RWPE2 (cell line): ENCODE results near the gene NOL9.

Source experiments
- ATAC-seq: fragments of 200-7000 bp; cut with Tn5 transposase; 3 replicates; pipeline ENCODE4 v1.9.1; 2021; ENCODE audit warnings: low read depth
- DNase-seq: peaks from one replicate; pipeline ENCODE4 v3.0.0-alpha.2; 2020; ENCODE audit warnings: low spot score
- H3K27ac ChIP-seq: fragments of 450-650 bp; 2 replicates; pipeline ENCODE4 v1.5.1; 2017; ENCODE audit warnings: mild to moderate bottlenecking; ENCODE audit not compliant: poor library complexity, severe bottlenecking
- H3K27me3 ChIP-seq: fragments of 250-450 bp; sonication (Bioruptor Pico); 2 replicates; pipeline ENCODE4 v1.5.1; 2021; ENCODE audit warnings: mild to moderate bottlenecking, moderate library complexity; ENCODE audit not compliant: insufficient read depth, poor library complexity, severe bottlenecking
- H3K36me3 ChIP-seq: fragments of 250-450 bp; sonication (Bioruptor Pico); 2 replicates; pipeline ENCODE4 v1.5.1; 2020; ENCODE audit warnings: low read depth, mild to moderate bottlenecking, moderate library complexity
- H3K4me1 ChIP-seq: fragments of 250-450 bp; sonication (Bioruptor Pico); 2 replicates; pipeline ENCODE4 v1.5.1; 2021; ENCODE audit warnings: mild to moderate bottlenecking, moderate library complexity; ENCODE audit not compliant: insufficient read depth, poor library complexity, severe bottlenecking
- H3K4me3 ChIP-seq: fragments of 250-450 bp; sonication (Bioruptor Pico); 2 replicates; pipeline ENCODE4 v1.5.1; 2021; ENCODE audit warnings: mild to moderate bottlenecking, moderate library complexity; ENCODE audit not compliant: severe bottlenecking
- H3K9me3 ChIP-seq: fragments of 250-450 bp; sonication (Bioruptor Pico); 2 replicates; pipeline ENCODE4 v1.5.1; 2021; ENCODE audit warnings: mild to moderate bottlenecking, moderate library complexity; ENCODE audit not compliant: severe bottlenecking
- TF ChIP-seq, protein P1 (sequence below): fragments of 450-650 bp; IDR thresholded peaks from one replicate; pipeline ENCODE4 v1.5.1; 2017; ENCODE audit warnings: mild to moderate bottlenecking, moderate library complexity; ENCODE audit not compliant: poor library complexity, severe bottlenecking

The NOL9 gene

DNA sequence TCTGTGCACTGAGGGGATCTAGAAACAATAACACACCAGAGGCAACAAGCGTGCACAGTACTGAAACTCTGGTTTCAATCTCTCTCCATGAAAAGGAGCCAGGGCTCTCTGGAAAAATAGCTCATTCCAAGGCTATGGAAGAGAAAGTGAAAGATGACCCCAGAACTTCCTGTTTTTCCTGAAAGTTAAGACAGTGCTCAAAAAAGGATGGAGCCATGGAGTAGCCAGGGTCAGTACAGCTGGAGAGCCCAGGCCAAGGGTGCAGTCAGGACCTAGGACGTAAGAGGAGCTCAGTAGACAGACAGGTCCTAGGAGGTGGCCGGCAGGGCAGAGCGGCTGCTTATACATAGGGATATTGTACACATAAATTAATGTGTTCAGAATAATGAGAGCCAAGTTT, 19.1 kb downstream of the NOL9 start:
- TF ChIP-seq, protein P1, sequence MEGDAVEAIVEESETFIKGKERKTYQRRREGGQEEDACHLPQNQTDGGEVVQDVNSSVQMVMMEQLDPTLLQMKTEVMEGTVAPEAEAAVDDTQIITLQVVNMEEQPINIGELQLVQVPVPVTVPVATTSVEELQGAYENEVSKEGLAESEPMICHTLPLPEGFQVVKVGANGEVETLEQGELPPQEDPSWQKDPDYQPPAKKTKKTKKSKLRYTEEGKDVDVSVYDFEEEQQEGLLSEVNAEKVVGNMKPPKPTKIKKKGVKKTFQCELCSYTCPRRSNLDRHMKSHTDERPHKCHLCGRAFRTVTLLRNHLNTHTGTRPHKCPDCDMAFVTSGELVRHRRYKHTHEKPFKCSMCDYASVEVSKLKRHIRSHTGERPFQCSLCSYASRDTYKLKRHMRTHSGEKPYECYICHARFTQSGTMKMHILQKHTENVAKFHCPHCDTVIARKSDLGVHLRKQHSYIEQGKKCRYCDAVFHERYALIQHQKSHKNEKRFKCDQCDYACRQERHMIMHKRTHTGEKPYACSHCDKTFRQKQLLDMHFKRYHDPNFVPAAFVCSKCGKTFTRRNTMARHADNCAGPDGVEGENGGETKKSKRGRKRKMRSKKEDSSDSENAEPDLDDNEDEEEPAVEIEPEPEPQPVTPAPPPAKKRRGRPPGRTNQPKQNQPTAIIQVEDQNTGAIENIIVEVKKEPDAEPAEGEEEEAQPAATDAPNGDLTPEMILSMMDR: no peak
- no peaks in the 10 kb centered on the region for H3K27me3 ChIP-seq
- DNase-seq (no peak), ATAC-seq (no peak)
- peaks cover 82% of the 10 kb centered on the region for H3K36me3 ChIP-seq
- H3K9me3 ChIP-seq: no peaks in the 10 kb centered on the region
- no peaks in the 10 kb centered on the region for H3K4me1 ChIP-seq
- no peak overlapping the region for H3K27ac ChIP-seq
- H3K4me3 ChIP-seq: no peak overlapping the region

DNA sequence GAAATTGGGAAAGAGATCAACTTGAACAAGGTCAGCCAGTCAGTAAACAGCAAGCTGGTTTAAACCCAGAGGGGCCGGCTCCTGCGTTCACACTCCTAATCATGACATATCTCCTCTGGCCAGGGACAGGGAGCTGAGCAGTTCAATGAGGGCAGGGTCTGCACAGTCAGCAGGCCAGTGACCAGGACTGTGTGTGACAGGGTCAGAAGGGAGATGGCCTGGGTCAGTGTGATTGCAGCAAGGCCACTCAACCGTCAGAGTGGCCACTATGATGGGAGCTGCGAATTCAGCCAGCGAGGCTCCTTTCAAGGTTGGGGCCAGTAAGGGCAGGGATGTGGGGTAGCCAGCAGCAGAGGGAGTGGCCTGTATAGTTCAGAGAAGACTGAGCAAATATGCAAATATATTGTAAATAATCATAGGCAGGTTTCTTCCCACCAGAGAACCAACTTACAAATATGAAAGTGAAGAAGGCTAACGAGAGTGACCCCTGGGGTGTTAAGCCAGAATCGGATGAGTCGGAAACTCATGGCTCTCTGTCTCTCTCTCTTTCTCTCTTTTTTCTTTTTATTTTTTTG, 20.0 kb downstream of the NOL9 start:
- H3K36me3 ChIP-seq: peaks cover 89% of the 10 kb centered on the region
- no peak overlapping the region for H3K27ac ChIP-seq
- TF ChIP-seq, protein P1: no peak
- H3K4me1 ChIP-seq: no peaks in the 10 kb centered on the region
- no peaks in the 10 kb centered on the region for H3K27me3 ChIP-seq
- no peaks in the 10 kb centered on the region for H3K9me3 ChIP-seq
- no peak overlapping the region for H3K4me3 ChIP-seq
- ATAC-seq (no peak), DNase-seq (no peak)

DNA sequence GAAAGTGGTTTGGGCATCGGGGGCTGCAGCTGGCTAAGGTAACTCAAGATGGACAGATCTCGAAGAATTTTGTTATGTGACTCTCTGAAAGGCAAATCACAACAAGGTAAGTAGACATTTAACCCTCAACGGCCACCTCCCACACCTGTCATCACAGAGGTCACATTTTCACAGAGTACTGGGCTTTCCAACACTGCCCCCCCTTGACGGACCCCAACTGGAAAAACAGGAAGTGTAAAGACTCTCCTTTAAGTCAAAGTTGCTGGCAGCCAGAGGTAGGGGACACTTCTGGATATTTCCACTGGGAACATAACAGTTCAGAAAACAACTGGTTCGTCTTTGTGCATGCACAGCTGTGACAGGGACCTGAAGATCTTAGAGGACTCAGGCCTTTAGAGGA, 22.3 kb downstream of the NOL9 start:
- DNase-seq (no peak), ATAC-seq (no peak)
- Histone ChIP-seq H3K36me3 (peaks cover 90% of the 10 kb centered on the region), H3K4me3 (no peak overlapping the region), H3K27ac (no peak overlapping the region), H3K27me3 (no peaks in the 10 kb centered on the region), H3K9me3 (no peaks in the 10 kb centered on the region), H3K4me1 (no peaks in the 10 kb centered on the region)
- TF ChIP-seq, protein P1: no peak

DNA sequence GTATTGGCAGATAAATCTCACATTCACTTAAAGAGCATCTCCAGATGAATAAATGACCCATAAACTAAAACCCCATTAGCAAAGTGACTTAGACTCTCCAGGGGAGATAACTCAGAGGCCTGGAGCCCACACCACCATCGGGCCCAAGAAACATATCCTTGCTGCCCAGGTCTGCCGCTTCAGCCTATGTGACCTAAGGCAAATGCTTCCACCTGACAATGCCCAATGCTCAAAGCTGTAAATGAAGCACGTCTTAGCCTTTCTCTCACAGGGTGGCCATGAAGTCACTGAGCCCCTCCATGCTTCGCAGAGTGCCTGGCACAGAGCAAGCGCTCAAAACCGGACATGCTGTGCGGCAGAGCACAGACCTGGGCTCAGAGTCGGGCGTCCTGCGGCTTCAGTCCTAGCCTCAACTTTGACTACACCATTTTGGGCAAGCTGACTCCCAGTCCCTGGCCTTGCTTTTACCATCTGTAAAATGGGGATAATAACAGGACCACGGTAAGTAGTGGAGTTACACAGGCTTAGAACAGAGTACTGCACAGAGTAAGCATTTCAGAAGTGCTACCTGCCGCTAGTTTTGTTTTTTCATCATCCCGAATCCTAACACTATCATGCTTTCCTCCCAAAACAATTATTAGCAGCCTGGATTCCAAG, 23.7 kb downstream of the NOL9 start:
- Histone ChIP-seq H3K27ac (no peak overlapping the region), H3K4me3 (no peak overlapping the region), H3K4me1 (no peaks in the 10 kb centered on the region), H3K36me3 (peaks cover 90% of the 10 kb centered on the region), H3K9me3 (no peaks in the 10 kb centered on the region), H3K27me3 (no peaks in the 10 kb centered on the region)
- DNase-seq: no peak
- ATAC-seq: no peak
- TF ChIP-seq, protein P1: no peak

DNA sequence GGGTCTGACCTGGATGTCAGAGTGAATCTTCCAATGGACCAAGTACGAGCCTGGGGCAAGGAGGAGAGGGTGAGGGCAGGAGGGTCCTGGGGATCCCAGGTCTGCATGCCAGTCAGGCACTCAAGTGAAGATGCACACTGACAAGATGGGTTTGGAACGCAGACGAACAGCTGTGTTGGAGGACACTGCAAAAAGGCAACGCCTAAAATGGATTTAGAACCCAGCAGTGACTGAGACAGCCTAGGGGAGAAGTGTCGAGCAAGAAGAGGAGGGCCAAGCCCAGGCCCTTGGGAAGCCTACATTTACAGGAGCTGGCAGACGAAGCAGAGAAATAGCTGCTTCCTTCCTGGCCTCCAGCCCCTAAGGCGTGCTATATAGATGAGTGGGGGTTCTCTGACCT, 25.8 kb downstream of the NOL9 start:
- no peak for DNase-seq
- H3K36me3 ChIP-seq: peaks cover 77% of the 10 kb centered on the region
- no peak overlapping the region for H3K4me3 ChIP-seq
- TF ChIP-seq, protein P1: no peak
- H3K27me3 ChIP-seq: no peaks in the 10 kb centered on the region
- no peaks in the 10 kb centered on the region for H3K9me3 ChIP-seq
- no peaks in the 10 kb centered on the region for H3K4me1 ChIP-seq
- no peak for ATAC-seq
- no peak overlapping the region for H3K27ac ChIP-seq
